Activated CD8-positive, alpha-beta memory T cell treated with anti-CD3 and anti-CD28 coated beads for 48 hours (primary cell): ENCODE results near the gene MOB4.
"Not testable (repeated sequence)": the region's sequence is repeated elsewhere in the genome, so short reads cannot be mapped to it uniquely, and the experiment has no call there.

Experiments used
- DNase-seq, 3 experiments: peaks; one replicate each; pipeline ENCODE4 v3.0.0-alpha.2; 2020; ENCODE audit warnings: low read depth in 2 of 3, low spot score in 2 of 3

MOB4 gene

DNA sequence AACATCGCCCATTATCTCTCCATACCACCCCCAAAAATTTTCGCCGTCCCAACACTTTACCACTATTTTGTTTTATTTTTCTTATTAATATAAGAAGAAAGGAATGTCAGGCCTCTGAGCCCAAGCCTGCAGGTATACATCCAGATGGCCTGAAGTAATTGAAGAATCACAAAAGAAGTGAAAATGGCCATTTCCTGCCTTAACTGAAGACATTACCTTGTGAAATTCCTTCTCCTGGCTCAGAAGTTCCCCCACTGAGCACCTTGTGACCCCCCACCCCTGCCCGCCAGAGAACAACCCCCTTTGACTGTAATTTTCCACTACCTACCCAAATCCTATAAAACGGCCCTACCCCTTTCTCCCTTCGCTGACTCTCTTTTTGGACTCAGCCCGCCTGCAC lies 71.4 kb downstream of the MOB4 start:
- not testable (repeated sequence) for DNase-seq

DNA sequence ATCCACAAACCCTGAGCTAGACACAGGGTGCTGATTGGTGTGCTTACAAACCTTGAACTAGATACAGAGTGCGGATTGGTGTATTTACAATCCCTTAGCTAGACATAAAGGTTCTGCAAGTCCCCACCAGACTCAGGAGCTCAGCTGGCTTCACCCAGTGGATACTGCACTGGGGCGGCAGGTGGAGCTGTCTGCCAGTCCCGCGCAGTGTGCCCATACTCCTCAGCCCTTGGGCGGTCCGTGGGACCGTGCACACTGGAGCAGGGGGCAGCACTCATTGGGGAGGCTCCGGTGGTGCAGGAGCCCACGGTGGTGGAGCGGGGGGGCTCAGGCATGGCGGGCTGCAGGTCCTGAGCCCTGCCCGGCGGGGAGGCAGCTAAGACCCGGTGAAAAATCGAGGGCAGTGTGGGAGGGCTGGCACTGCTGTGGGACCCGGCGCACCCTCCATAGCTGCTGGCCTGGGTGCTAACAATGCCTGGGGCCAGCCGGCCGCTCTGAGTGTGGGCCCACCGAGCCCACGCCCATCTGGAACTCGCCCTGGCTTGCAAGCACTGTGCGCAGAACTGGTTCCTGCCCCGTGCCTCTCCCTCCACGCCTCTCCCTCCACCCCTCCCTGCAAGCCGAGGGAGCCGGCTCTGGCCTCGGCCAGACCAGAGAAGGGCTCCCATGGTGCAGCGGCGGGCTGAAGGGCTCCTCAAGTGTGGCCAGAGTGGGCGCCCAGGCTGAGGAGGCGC lies 75.6 kb downstream of the MOB4 start:
- DNase-seq = no peak

DNA sequence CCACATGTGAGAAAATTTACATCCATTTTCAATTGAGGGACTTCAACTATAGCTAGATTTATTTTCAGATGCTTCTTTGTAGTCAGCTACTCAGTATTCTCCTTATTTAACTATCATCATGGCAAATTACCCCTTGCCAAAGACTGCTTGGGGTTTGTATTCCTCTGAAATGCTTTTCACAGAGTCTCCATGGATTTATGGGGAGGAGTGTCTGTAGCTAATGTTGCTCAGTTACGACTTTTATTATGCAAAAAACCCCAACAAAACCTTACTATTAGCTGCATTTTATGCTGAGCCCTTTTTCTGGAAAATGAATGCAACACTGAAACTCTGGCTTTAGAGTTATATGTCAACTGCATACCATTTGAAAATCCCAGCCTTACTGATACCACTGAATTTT lies 80.9 kb downstream of the MOB4 start:
- no peak for DNase-seq

DNA sequence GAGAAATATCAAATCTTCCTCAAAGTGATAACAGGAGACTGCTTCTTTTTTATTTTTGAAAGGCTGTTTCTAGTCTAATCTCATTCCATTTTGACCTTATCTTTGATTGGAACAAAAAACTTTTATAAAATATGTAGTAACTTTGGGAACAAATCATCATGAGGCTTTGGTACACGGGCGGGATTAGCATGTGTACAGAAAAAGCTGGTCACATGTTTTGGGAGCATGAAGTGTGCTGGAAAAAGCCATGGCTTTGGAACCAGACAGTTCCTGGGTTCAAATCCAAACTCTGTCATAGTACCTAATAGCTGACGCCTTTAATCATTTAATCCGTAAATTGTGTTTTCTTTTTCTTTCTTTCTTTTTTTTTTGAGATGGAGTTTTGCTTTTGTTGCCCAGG lies 81.3 kb downstream of the MOB4 start:
- no peak for DNase-seq

DNA sequence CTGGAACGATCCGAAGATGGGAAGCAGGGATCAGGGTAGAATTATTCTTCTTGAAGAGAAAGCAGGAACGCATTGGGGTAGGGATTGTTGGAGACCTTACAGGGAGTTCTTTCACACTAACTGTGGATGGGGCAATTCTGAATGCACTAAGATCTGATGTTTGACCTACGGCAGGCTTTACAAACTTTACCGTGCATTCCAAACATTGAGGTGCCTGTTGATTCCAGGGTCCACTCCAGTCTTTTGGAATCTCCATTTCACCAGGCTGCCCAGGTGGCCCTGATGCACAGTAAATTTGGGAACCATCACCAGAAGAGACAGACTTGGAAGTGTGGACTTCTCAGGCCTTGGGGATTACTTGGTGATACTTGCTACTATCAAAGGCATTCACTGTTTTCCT lies 82.6 kb downstream of the MOB4 start:
- DNase-seq = no peak

DNA sequence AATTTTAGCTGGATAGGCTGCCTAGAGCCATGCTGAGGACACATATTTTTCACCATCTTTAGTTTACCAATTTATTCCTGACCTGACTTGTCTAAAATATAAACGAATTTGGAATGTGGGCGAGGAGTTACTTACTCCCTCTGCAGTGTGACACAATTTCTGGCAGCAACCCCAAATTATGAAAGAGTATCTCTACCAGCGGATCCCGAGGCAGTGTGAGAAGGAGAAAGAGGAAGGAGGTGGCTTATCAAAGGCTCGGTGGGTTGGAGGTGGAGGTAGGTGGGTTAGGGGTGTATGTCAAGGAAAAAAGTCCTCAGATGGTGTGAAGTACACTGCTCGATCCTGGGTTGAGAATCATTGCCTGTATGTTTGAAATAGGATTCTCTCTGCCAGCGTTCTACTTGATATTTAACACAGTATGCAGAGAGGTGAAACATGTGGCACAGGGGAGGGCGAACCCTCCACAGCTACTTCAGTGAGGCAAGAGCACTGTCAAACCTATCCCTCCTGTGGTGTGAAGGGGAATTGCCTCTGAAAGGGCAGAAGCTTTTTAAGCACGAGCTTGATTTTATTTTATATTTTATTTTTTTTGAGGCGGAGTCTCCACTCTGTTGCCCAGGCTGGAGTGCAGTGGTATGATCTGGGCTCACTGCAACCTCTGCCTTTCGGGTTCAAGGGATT lies 83.6 kb downstream of the MOB4 start:
- peak in 1 of 3 experiments; percentile 1 for DNase-seq

DNA sequence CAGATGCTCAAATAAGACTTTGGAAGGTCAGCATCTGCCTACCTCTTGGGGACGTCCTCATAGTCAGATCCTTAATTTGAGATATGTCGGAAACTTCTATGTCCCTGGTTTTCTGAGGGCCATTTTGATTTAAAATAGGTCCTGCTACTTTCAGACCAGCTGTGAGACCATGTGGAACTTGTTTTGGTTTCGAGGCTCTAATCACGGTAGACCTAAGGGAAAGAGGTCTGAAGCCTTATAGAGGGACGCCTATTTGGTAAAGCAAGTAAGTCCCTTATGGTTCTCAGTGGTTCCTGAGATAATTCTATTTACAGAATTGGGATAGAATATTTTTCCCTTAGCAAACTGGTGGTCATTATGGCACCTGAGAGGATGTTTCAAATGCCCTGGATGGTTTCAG lies 84.4 kb downstream of the MOB4 start:
- no peak for DNase-seq

DNA sequence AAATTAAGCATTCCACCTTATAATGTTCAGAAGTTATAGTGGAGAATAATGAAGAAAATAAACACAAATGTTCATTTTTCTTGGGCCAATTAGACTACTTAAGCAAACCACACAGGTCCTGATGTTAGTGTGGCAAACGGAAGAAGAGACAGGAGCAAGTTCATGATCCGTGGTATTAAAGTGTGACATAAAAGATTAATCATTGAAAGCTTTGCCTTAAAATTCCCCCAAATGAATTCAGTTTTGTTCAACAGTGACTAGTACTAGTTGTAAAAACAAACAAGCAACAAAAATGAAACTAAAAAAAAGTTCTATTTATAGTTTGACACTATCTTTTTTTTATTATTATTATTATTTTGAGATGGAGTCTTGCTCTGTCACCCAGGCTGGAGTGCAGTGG lies 85.9 kb downstream of the MOB4 start:
- DNase-seq = no peak
